Mesenchymal stem cell (in vitro differentiated cells and primary cell): ENCODE measurements around the gene SLC16A3.
A peak's percentile ranks its signal among the peaks of the same experiment; 100 is the strongest.

Experiments
- DNase-seq: peaks from one replicate; pipeline ENCODE4 v3.0.0-alpha.2; 2013
- H2AFZ ChIP-seq: one replicate; pipeline ENCODE4 v1.6.1; 2013; ENCODE audit warnings: low read depth, mild to moderate bottlenecking, control low read depth, inconsistent platforms, low read length, moderate library complexity
- H2AK5ac ChIP-seq: 2 replicates; pipeline ENCODE4 v1.6.1; 2013; ENCODE audit warnings: low read length, moderate library complexity, mild to moderate bottlenecking, inconsistent platforms; ENCODE audit not compliant: severe bottlenecking
- H2BK120ac ChIP-seq: one replicate; pipeline ENCODE4 v1.6.1; 2013; ENCODE audit warnings: low read depth, mild to moderate bottlenecking, inconsistent platforms, low read length, moderate library complexity
- H2BK12ac ChIP-seq, 2 experiments: one replicate each; pipeline ENCODE4 v1.6.1; 2013; ENCODE audit warnings: inconsistent platforms in 2 of 2, low read length in 2 of 2, mild to moderate bottlenecking in 2 of 2, moderate library complexity in 2 of 2, control low read depth in 1 of 2
- H2BK15ac ChIP-seq: one replicate; pipeline ENCODE4 v1.6.1; 2013; ENCODE audit warnings: mild to moderate bottlenecking, low read depth, inconsistent platforms; ENCODE audit not compliant: poor library complexity, severe bottlenecking
- H2BK5ac ChIP-seq: 2 replicates; pipeline ENCODE4 v1.6.1; 2013; ENCODE audit warnings: low read depth, mild to moderate bottlenecking, low read length, control low read depth, inconsistent platforms; ENCODE audit not compliant: poor library complexity, severe bottlenecking
- H3K14ac ChIP-seq, 2 experiments: one replicate each; pipeline ENCODE4 v1.6.1; 2013; ENCODE audit warnings: inconsistent platforms in 2 of 2, low read length in 2 of 2, control low read depth in 1 of 2, mild to moderate bottlenecking in 1 of 2, moderate library complexity in 1 of 2
- H3K18ac ChIP-seq, 2 experiments: one replicate each; pipeline ENCODE4 v1.6.1; 2013; ENCODE audit warnings: inconsistent platforms in 2 of 2, low read length in 2 of 2, control low read depth in 1 of 2, low read depth in 1 of 2, mild to moderate bottlenecking in 1 of 2
- H3K23ac ChIP-seq, 2 experiments: one replicate each; pipeline ENCODE4 v1.6.1; 2013; ENCODE audit warnings: inconsistent platforms in 2 of 2, low read length in 2 of 2, mild to moderate bottlenecking in 2 of 2, moderate library complexity in 2 of 2, control low read depth in 1 of 2
- H3K27ac ChIP-seq: 2 replicates; pipeline ENCODE4 v1.5.1; 2013; ENCODE audit warnings: mild to moderate bottlenecking, moderate library complexity, low read length, control low read depth, inconsistent platforms; ENCODE audit not compliant: poor library complexity, severe bottlenecking
- H3K27me3 ChIP-seq, 2 experiments: 2 replicates each; pipeline versions ENCODE4 v1.6.1 to v1.7.0; 2013; ENCODE audit warnings: low read length in 2 of 2, mild to moderate bottlenecking in 2 of 2, moderate library complexity in 2 of 2, control low read depth in 1 of 2, inconsistent platforms in 1 of 2; ENCODE audit not compliant: control insufficient read depth in 1 of 2, insufficient read depth in 1 of 2
- H3K36me3 ChIP-seq, 2 experiments: 2 replicates each; pipeline versions ENCODE4 v1.6.1 to v1.7.0; 2013; ENCODE audit warnings: low read length in 2 of 2, control low read depth in 1 of 2, inconsistent platforms in 1 of 2, low read depth in 1 of 2, mild to moderate bottlenecking in 1 of 2; ENCODE audit not compliant: insufficient read depth in 2 of 2, control insufficient read depth in 1 of 2
- H3K4ac ChIP-seq, 2 experiments: one replicate each; pipeline ENCODE4 v1.6.1; 2013; ENCODE audit warnings: inconsistent platforms in 2 of 2, low read length in 2 of 2, mild to moderate bottlenecking in 2 of 2, moderate library complexity in 2 of 2, control low read depth in 1 of 2, low read depth in 1 of 2
- H3K4me1 ChIP-seq: 2 replicates; pipeline ENCODE4 v1.6.1; 2013; ENCODE audit warnings: low read depth, low read length, control low read depth; ENCODE audit not compliant: control insufficient read depth, insufficient read depth
- H3K4me2 ChIP-seq: 2 replicates; pipeline ENCODE4 v1.6.1; 2013; ENCODE audit warnings: low read length, mild to moderate bottlenecking, inconsistent platforms; ENCODE audit not compliant: poor library complexity, severe bottlenecking
- H3K4me3 ChIP-seq, 2 experiments: 2 replicates each; pipeline versions ENCODE4 v1.5.1 to v1.7.0; 2013; ENCODE audit warnings: low read length in 2 of 2, mild to moderate bottlenecking in 2 of 2, control low read depth in 1 of 2, low read depth in 1 of 2; ENCODE audit not compliant: insufficient read depth in 1 of 2
- H3K79me1 ChIP-seq: replicated peaks from 2 replicates; pipeline ENCODE4 v1.6.1; 2013; ENCODE audit warnings: mild to moderate bottlenecking, control low read depth, low read length, inconsistent platforms; ENCODE audit not compliant: poor library complexity, severe bottlenecking
- H3K9ac ChIP-seq: 2 replicates; pipeline ENCODE4 v1.7.0; 2013; ENCODE audit warnings: mild to moderate bottlenecking, low read length, moderate library complexity
- H3K9me3 ChIP-seq: 2 replicates; pipeline ENCODE4 v1.7.0; 2013; ENCODE audit warnings: mild to moderate bottlenecking, low read length; ENCODE audit not compliant: control insufficient read depth
- H4K8ac ChIP-seq: one replicate; pipeline ENCODE4 v1.6.1; 2013; ENCODE audit warnings: inconsistent platforms, mild to moderate bottlenecking, low read length, moderate library complexity
- H4K91ac ChIP-seq: one replicate; pipeline ENCODE4 v1.6.1; 2013; ENCODE audit warnings: mild to moderate bottlenecking, low read length, inconsistent platforms
- WGBS: methylation state at CpG from one replicate; pipeline ENCODE4 v1.1.7; 2013; ENCODE audit warnings: mixed read lengths; 5-methylcytosine and 5-hydroxymethylcytosine counted together

SLC16A3 gene

DNA sequence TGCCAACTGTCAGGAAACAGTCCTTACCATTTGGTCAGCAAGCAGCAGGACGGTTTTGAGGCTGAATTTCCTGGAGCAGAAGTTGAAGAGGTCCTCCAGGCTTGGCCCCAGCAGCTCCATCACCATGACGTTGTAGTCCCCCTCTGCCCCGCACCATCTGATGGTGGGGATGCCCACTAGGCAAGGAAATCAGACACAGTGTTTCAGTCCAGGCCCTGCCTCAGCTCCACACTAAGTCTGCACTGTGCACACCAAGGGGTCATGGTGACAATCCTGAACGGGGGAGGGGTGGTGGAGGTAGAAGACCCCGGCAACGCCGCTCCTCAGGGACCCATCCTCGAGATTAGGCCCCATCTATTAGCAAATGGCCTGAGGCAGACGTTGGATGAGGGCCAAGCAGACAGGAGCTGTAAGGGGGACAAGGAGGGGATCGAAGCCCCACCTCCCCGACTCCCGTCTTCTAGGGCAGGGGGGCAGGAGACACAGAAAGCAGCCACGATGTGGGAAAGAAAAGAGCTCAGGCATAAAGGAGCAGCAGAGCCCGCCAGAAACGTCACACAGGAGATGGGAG, 26.6 kb downstream of the SLC16A3 start:
- no peak overlapping the region for H2BK15ac ChIP-seq
- no peak overlapping the region for H2BK12ac ChIP-seq
- no peaks in the 10 kb centered on the region for H3K27me3 ChIP-seq
- 96% methylated on average over 15 of the region's 15 CpGs for WGBS
- no peak overlapping the region for H3K4me2 ChIP-seq
- no peak overlapping the region for H4K91ac ChIP-seq
- no peaks in the 10 kb centered on the region for H3K9me3 ChIP-seq
- H3K14ac ChIP-seq: no peak overlapping the region
- H3K4ac ChIP-seq: no peak overlapping the region
- H3K9ac ChIP-seq: no peak overlapping the region
- H2AK5ac ChIP-seq: no peak overlapping the region
- H3K36me3 ChIP-seq: peaks cover 71 to 84% of the 10 kb centered on the region in 2 experiments
- no peak overlapping the region for H2BK120ac ChIP-seq
- no peak overlapping the region for H2AFZ ChIP-seq
- no peak overlapping the region for H2BK5ac ChIP-seq
- no peak overlapping the region for H3K18ac ChIP-seq
- H3K27ac ChIP-seq: no peak overlapping the region
- no peak overlapping the region for H4K8ac ChIP-seq
- H3K23ac ChIP-seq: no peak overlapping the region
- H3K79me1 ChIP-seq: peaks cover 4% of the 10 kb centered on the region
- peaks cover 4% of the 10 kb centered on the region for H3K4me1 ChIP-seq
- H3K4me3 ChIP-seq: no peak overlapping the region
- DNase-seq: no peak

DNA sequence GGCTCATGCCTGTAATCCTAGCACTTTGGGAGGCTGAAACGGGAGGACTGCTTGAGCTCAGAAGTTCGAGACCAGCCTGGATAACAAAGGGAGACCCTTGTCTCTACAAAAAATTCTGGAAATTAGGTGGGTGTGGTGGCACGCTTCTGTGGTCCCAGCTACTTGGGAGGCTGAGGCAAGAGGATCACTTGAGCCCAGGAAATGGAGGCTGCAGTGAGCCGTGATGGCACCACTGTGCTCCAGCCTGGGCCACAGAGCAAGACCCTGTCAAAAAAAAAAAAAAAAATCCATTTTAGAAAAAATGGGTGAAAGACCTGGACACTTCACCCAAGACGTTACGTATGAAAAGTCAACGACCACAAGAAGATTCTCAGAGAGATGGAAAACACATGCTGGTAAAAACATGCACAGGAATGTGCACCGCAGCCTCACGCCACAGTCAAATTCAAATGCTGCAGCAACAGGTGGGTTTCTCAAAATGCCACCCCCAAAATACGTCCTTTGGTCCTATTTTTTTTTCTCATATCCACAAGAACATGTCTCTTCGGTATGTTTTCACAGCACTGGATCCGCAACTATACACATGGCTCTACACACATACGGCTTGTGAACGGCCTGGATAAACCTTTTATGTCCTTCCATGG, 27.5 kb downstream of the SLC16A3 start:
- Histone ChIP-seq H3K18ac (no peak overlapping the region), H3K4me1 (peaks cover 5% of the 10 kb centered on the region), H3K79me1 (peaks cover 2% of the 10 kb centered on the region), H4K91ac (no peak overlapping the region), H3K4me2 (no peak overlapping the region), H2AFZ (no peak overlapping the region), H2BK15ac (no peak overlapping the region), H2BK120ac (no peak overlapping the region), H3K36me3 (peaks cover 70 to 84% of the 10 kb centered on the region in 2 experiments), H3K23ac (no peak overlapping the region), H3K14ac (no peak overlapping the region), H4K8ac (no peak overlapping the region), H3K4me3 (no peak overlapping the region), H2BK12ac (no peak overlapping the region), H2BK5ac (no peak overlapping the region), H3K9ac (no peak overlapping the region), H2AK5ac (no peak overlapping the region), H3K9me3 (no peaks in the 10 kb centered on the region), H3K27ac (no peak overlapping the region), H3K27me3 (no peaks in the 10 kb centered on the region), H3K4ac (no peak overlapping the region)
- DNase-seq: no peak
- 96% methylated on average over 13 of the region's 14 CpGs for WGBS

DNA sequence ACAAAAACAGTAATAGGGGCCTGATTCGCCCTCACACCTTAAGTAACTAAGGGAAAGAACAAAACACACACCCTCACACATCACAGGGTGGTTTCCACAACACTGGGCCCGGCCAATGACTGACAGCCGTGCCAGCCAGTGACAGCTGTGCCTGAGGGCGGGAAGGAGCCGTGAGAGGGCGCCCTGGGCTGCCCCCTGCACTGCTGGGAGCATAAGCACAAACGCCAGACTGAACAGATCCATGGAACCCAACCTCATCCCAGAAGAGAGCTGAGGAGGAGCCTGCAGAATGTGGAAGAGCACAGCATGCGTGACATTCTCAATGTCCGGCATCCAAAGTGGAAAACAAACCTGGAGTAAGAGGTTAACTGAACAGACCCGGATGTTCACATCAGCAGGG, 28.6 kb downstream of the SLC16A3 start:
- Histone ChIP-seq H2AFZ (no peak overlapping the region), H3K9ac (peak overlapping the region; percentile 30), H3K23ac (no peak overlapping the region), H3K4me2 (no peak overlapping the region), H3K27me3 (no peaks in the 10 kb centered on the region), H3K18ac (no peak overlapping the region), H3K4me3 (no peak overlapping the region), H3K4me1 (peaks cover 5% of the 10 kb centered on the region), H3K4ac (no peak overlapping the region), H2BK12ac (peak overlapping the region in 1 of 2 experiments; percentile 11), H2AK5ac (no peak overlapping the region), H2BK120ac (no peak overlapping the region), H3K79me1 (peaks cover 2% of the 10 kb centered on the region), H3K36me3 (peaks cover 70 to 84% of the 10 kb centered on the region in 2 experiments), H4K91ac (no peak overlapping the region), H3K9me3 (no peaks in the 10 kb centered on the region), H3K27ac (no peak overlapping the region), H4K8ac (no peak overlapping the region), H3K14ac (no peak overlapping the region), H2BK15ac (no peak overlapping the region), H2BK5ac (no peak overlapping the region)
- no peak for DNase-seq
- WGBS: 91% methylated on average over 10 of the region's 10 CpGs

DNA sequence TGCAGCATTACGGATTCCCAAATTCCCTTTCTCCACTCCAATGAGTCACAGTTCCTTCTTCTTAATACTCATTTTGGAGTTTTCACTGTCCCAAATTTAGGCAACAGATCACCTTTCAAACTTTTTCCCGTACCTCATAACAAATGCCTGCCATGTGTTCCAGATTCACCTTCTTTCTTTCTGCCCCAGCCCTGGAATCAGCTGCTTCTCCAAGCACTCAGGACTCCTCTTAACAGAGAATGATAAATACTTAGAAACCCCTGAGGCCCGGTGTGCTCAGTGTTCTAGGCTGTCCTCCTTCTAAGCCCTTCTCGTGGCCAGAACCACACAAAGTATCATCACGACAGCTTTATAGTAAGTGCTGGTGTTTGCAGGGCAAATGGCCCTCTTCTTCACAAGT, 29.7 kb downstream of the SLC16A3 start:
- no peak overlapping the region for H3K4me2 ChIP-seq
- no peak overlapping the region for H2BK12ac ChIP-seq
- no peak overlapping the region for H2BK5ac ChIP-seq
- no peak overlapping the region for H3K23ac ChIP-seq
- no peak overlapping the region for H3K18ac ChIP-seq
- H4K91ac ChIP-seq: no peak overlapping the region
- no peak overlapping the region for H2AFZ ChIP-seq
- H3K27me3 ChIP-seq: no peaks in the 10 kb centered on the region
- DNase-seq: no peak
- H2BK120ac ChIP-seq: no peak overlapping the region
- H2AK5ac ChIP-seq: no peak overlapping the region
- no peak overlapping the region for H4K8ac ChIP-seq
- no peak overlapping the region for H3K14ac ChIP-seq
- H3K9me3 ChIP-seq: no peaks in the 10 kb centered on the region
- peaks cover 5% of the 10 kb centered on the region for H3K4me1 ChIP-seq
- H3K4me3 ChIP-seq: no peak overlapping the region
- WGBS: 95% methylated on average over 5 of the region's 5 CpGs
- peak overlapping the region; percentile 4 for H3K9ac ChIP-seq
- H3K79me1 ChIP-seq: peaks cover 2% of the 10 kb centered on the region
- no peak overlapping the region for H3K27ac ChIP-seq
- H2BK15ac ChIP-seq: no peak overlapping the region
- peaks cover 69 to 83% of the 10 kb centered on the region in 2 experiments for H3K36me3 ChIP-seq
- no peak overlapping the region for H3K4ac ChIP-seq
